ENCODE results near the gene GNAL.

DNA sequence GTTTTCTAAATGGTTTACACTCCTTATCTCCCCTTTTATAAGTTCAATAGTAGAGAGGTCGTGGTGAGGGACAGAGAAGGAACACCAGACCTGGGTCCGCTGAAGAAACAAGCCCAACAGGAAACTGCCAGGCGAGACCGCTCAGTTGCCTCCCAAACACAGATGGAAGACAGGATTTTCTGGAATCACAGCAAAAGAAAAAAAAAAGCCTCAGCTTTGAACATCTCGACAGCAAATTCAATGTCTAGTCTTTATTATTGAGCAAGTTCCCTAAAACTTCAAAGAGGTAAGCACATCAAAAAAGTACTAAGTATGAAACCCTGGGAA, 33.5 kb upstream of the GNAL start:
- TF ChIP-seq ZNF214 (tag by site-specific recombination; IDR thresholded peaks at IDR 0.05; ENCODE audit: borderline replicate concordance), result no peak
- TF ChIP-seq, protein P1, sequence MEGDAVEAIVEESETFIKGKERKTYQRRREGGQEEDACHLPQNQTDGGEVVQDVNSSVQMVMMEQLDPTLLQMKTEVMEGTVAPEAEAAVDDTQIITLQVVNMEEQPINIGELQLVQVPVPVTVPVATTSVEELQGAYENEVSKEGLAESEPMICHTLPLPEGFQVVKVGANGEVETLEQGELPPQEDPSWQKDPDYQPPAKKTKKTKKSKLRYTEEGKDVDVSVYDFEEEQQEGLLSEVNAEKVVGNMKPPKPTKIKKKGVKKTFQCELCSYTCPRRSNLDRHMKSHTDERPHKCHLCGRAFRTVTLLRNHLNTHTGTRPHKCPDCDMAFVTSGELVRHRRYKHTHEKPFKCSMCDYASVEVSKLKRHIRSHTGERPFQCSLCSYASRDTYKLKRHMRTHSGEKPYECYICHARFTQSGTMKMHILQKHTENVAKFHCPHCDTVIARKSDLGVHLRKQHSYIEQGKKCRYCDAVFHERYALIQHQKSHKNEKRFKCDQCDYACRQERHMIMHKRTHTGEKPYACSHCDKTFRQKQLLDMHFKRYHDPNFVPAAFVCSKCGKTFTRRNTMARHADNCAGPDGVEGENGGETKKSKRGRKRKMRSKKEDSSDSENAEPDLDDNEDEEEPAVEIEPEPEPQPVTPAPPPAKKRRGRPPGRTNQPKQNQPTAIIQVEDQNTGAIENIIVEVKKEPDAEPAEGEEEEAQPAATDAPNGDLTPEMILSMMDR (tag by site-specific recombination; IDR thresholded peaks at IDR 0.05), result no peak
- no peak for TF ChIP-seq GLIS2 (tag by site-specific recombination; IDR thresholded peaks at IDR 0.05)
- TF ChIP-seq TRIM28 (IDR thresholded peaks at IDR 0.05; ENCODE audit: borderline replicate concordance, low read length), result no peak
- TF ChIP-seq, protein P2, sequence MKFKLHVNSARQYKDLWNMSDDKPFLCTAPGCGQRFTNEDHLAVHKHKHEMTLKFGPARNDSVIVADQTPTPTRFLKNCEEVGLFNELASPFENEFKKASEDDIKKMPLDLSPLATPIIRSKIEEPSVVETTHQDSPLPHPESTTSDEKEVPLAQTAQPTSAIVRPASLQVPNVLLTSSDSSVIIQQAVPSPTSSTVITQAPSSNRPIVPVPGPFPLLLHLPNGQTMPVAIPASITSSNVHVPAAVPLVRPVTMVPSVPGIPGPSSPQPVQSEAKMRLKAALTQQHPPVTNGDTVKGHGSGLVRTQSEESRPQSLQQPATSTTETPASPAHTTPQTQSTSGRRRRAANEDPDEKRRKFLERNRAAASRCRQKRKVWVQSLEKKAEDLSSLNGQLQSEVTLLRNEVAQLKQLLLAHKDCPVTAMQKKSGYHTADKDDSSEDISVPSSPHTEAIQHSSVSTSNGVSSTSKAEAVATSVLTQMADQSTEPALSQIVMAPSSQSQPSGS (tag by site-specific recombination; IDR thresholded peaks at IDR 0.05; ENCODE audit: low read depth), result no peak

All from HEK293 (cell line).